Loucy (cell line): ENCODE measurements around the gene FLT3LG.
A peak's percentile ranks its signal among the peaks of the same experiment; 100 is the strongest.
"Not testable (repeated sequence)": the region's sequence is repeated elsewhere in the genome, so short reads cannot be mapped to it uniquely, and the experiment has no call there.

Experiments
- H2AFZ ChIP-seq: fragments of 200-600 bp; sonication (generic); 2 replicates; pipeline ENCODE4 v1.6.0; 2016; ENCODE audit warnings: antibody characterized with exemption, mild to moderate bottlenecking, low read length, moderate library complexity
- H3F3A ChIP-seq: fragments of 200-600 bp; 2 replicates; pipeline ENCODE4 v1.6.0; 2016; ENCODE audit warnings: antibody characterized with exemption, low read depth, mild to moderate bottlenecking
- H3K27me3 ChIP-seq: fragments of 200-600 bp; sonication (generic); 2 replicates; pipeline ENCODE4 v1.6.1; 2014; ENCODE audit warnings: low read length, mild to moderate bottlenecking; ENCODE audit not compliant: insufficient read depth, poor library complexity, severe bottlenecking
- H3K36me3 ChIP-seq: fragments of 200-600 bp; sonication (generic); 2 replicates; pipeline ENCODE4 v1.6.1; 2016; ENCODE audit warnings: low read length; ENCODE audit not compliant: insufficient read depth
- H3K4me1 ChIP-seq: fragments of 200-600 bp; sonication (generic); 2 replicates; pipeline ENCODE4 v1.5.1; 2014; ENCODE audit warnings: low read length, mild to moderate bottlenecking; ENCODE audit not compliant: insufficient read depth, poor library complexity, severe bottlenecking
- H3K4me2 ChIP-seq: fragments of 200-600 bp; sonication (generic); 2 replicates; pipeline ENCODE4 v1.6.0; 2014; ENCODE audit warnings: antibody characterized with exemption, low read length, low read depth, mild to moderate bottlenecking; ENCODE audit not compliant: poor library complexity, severe bottlenecking
- H3K4me3 ChIP-seq: fragments of 200-600 bp; sonication (generic); 2 replicates; pipeline ENCODE4 v1.5.1; 2014; ENCODE audit warnings: low read length, mild to moderate bottlenecking, mixed read lengths; ENCODE audit not compliant: poor library complexity, severe bottlenecking
- H3K79me2 ChIP-seq: fragments of 200-600 bp; sonication (generic); 2 replicates; pipeline ENCODE4 v1.6.1; 2014; ENCODE audit warnings: low read length; ENCODE audit not compliant: insufficient read depth
- H3K9ac ChIP-seq: fragments of 200-600 bp; sonication (generic); 2 replicates; pipeline ENCODE4 v1.6.0; 2014; ENCODE audit warnings: mild to moderate bottlenecking, low read depth, low read length, moderate library complexity; ENCODE audit not compliant: poor library complexity, severe bottlenecking
- H3K9me2 ChIP-seq: fragments of 200-600 bp; sonication (generic); replicated peaks from 2 replicates; pipeline ENCODE4 v1.6.1; 2016; ENCODE audit warnings: low read depth, low read length, mixed read lengths
- H3K9me3 ChIP-seq: fragments of 200-600 bp; sonication (generic); 2 replicates; pipeline ENCODE4 v1.6.1; 2014; ENCODE audit warnings: mild to moderate bottlenecking, antibody characterized with exemption, low read length, low read depth; ENCODE audit not compliant: insufficient read depth
- H4K20me1 ChIP-seq: fragments of 200-600 bp; sonication (generic); 2 replicates; pipeline ENCODE4 v1.6.0; 2014; ENCODE audit warnings: antibody characterized with exemption, low read length, mild to moderate bottlenecking; ENCODE audit not compliant: insufficient read depth, poor library complexity, severe bottlenecking
- CTCF ChIP-seq: fragments of 200-600 bp; sonication (generic); conservative IDR thresholded peaks from 2 replicates; pipeline ENCODE4 v1.5.1; 2014; ENCODE audit warnings: mild to moderate bottlenecking, antibody characterized with exemption, low read length
- EZH2phosphoT487 ChIP-seq: fragments of 200-600 bp; IDR thresholded peaks from 2 replicates; pipeline ENCODE4 v1.6.1; 2018; ENCODE audit warnings: antibody characterized with exemption, mild to moderate bottlenecking, moderate library complexity, borderline replicate concordance

The FLT3LG gene

GRCh38 chr19:49458567-49458903, 15.5 kb upstream of the FLT3LG start:
- Histone ChIP-seq H3K4me1 (peaks cover 17% of the 10 kb centered on the region), H3K4me3 (no peak overlapping the region), H3K9ac (peak overlapping the region; percentile 42), H3K4me2 (peak overlapping the region; percentile 37), H3F3A (no peaks in the 10 kb centered on the region), H3K9me2 (no peaks in the 10 kb centered on the region), H3K27me3 (no peaks in the 10 kb centered on the region), H3K79me2 (peaks cover 28% of the 10 kb centered on the region), H4K20me1 (no peaks in the 10 kb centered on the region), H3K9me3 (no peaks in the 10 kb centered on the region), H2AFZ (no peak overlapping the region), H3K36me3 (no peaks in the 10 kb centered on the region)
- no peak for TF ChIP-seq CTCF
- TF ChIP-seq EZH2phosphoT487, result no peak

- H3K79me2 ChIP-seq, result peaks cover 19% of the 10 kb centered on the region
- no peaks in the 10 kb centered on the region for H3K9me3 ChIP-seq
- H3K36me3 ChIP-seq, result no peaks in the 10 kb centered on the region; the same call in 1 of the 2 replicates
- H4K20me1 ChIP-seq, result no peaks in the 10 kb centered on the region
- peaks cover 13% of the 10 kb centered on the region for H3K4me1 ChIP-seq
- no peaks in the 10 kb centered on the region for H3F3A ChIP-seq
- no peak overlapping the region for H3K4me3 ChIP-seq
- H3K27me3 ChIP-seq, result no peaks in the 10 kb centered on the region
- TF ChIP-seq EZH2phosphoT487 (no peak), CTCF (no peak)
- H2AFZ ChIP-seq, result no peak overlapping the region
- H3K9me2 ChIP-seq, result no peaks in the 10 kb centered on the region
- no peak overlapping the region for H3K4me2 ChIP-seq
- no peak overlapping the region for H3K9ac ChIP-seq
Measured at GRCh38 chr19:49459388-49459787, 14.6 kb upstream of the FLT3LG start.

- not testable (repeated sequence) for H3K9me2 ChIP-seq, H3K9me3 ChIP-seq, H3K36me3 ChIP-seq, H2AFZ ChIP-seq, H3K4me3 ChIP-seq, H3K27me3 ChIP-seq, H3K4me2 ChIP-seq, H3F3A ChIP-seq, H3K4me1 ChIP-seq, H3K9ac ChIP-seq, H4K20me1 ChIP-seq
- peaks cover 11% of the 10 kb centered on the region; the same call in 1 of the 2 replicates for H3K79me2 ChIP-seq
Measured at GRCh38 chr19:49461130-49461529, 12.9 kb upstream of the FLT3LG start.

- Histone ChIP-seq H2AFZ (no peak overlapping the region), H3K4me1 (peaks cover 10% of the 10 kb centered on the region)
Measured at GRCh38 chr19:49461656-49462055, 12.4 kb upstream of the FLT3LG start.

More at GRCh38 chr19:49461656-49462055, 12.4 kb upstream of the FLT3LG start:
- Histone ChIP-seq H3K9me3 (no peaks in the 10 kb centered on the region), H3K36me3 (no peaks in the 10 kb centered on the region; the same call in 1 of the 2 replicates), H3K4me3 (no peak overlapping the region), H3F3A (no peaks in the 10 kb centered on the region), H3K27me3 (no peaks in the 10 kb centered on the region), H3K79me2 (peaks cover 11% of the 10 kb centered on the region; the same call in 1 of the 2 replicates), H3K4me2 (no peak overlapping the region), H3K9me2 (no peaks in the 10 kb centered on the region), H4K20me1 (no peaks in the 10 kb centered on the region), H3K9ac (no peak overlapping the region)
- no peak for TF ChIP-seq EZH2phosphoT487
